Prostate gland (tissue), 2 donors: ENCODE data around the gene DGCR8.

Experiments
- POLR2A ChIP-seq: fragments of 450-650 bp; IDR thresholded peaks from one replicate; pipeline ENCODE4 v1.6.1; 2016; ENCODE audit warnings: antibody characterized with exemption, mild to moderate bottlenecking
- POLR2AphosphoS5 ChIP-seq: sonication (generic); formaldehyde crosslinking; IDR thresholded peaks from one replicate; pipeline ENCODE4 v1.6.1; 2017; ENCODE audit warnings: antibody characterized with exemption
- TF ChIP-seq, protein P1 (sequence below), 4 experiments: fragments of 200-600 bp in 2 of 4; fragments of 450-650 bp in 2 of 4; sonication (generic) in 2 of 4; IDR thresholded peaks; 1 replicate in 3 of 4; 2 replicates in 1 of 4; pipeline ENCODE4 v1.5.1; 2016 to 2019; ENCODE audit warnings: antibody characterized with exemption in 4 of 4, mild to moderate bottlenecking in 2 of 4, moderate library complexity in 2 of 4

DNA sequence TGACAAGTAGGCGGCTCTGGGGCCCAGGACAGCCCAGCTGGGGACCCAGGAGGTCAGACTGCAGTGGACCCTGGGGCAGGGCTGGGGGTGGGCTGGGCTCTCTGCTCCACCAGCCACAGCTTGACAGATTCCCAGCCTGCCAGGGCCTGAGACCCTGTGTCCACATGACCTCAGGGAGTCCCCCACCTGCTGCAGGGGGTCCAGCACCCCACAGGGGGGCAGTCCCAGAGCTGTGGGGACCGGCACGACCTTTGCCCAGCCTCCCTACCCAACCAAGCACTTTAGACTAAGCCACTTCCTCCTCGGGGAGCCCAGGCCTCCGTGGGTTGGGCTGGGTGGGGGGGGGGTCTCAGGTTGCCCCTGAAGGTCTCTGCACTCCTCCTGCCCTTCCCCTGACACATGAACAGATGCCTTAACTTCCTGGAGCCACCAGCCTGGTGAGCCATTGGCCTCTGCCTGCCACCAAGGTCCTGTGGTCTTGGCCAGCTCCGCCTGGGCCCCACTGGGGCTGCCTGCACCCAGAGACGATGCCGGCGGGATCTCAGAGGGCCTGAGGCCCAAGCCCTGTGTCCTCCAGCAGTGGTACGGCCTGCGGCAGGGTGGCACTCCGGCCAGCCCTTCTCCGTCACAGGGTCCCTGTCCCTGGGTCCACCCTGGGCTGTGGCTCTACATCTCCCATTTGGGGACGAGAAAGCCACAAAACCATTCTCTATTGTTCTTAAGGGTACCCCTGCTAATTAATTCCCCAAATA is 67.4 kb downstream of the DGCR8 start:
- TF ChIP-seq, protein P1, sequence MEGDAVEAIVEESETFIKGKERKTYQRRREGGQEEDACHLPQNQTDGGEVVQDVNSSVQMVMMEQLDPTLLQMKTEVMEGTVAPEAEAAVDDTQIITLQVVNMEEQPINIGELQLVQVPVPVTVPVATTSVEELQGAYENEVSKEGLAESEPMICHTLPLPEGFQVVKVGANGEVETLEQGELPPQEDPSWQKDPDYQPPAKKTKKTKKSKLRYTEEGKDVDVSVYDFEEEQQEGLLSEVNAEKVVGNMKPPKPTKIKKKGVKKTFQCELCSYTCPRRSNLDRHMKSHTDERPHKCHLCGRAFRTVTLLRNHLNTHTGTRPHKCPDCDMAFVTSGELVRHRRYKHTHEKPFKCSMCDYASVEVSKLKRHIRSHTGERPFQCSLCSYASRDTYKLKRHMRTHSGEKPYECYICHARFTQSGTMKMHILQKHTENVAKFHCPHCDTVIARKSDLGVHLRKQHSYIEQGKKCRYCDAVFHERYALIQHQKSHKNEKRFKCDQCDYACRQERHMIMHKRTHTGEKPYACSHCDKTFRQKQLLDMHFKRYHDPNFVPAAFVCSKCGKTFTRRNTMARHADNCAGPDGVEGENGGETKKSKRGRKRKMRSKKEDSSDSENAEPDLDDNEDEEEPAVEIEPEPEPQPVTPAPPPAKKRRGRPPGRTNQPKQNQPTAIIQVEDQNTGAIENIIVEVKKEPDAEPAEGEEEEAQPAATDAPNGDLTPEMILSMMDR (IDR thresholded peaks at IDR 0.05): no peak
- TF ChIP-seq POLR2A (no peak), POLR2AphosphoS5 (no peak)
